Ectodermal cell (in vitro differentiated cells): ENCODE results near the gene LPP.

Experiments used
- H3K27ac ChIP-seq: 2 replicates; pipeline ENCODE4 v1.7.0; 2013; ENCODE audit warnings: mild to moderate bottlenecking, low read depth, low read length; ENCODE audit not compliant: insufficient read depth, poor library complexity, severe bottlenecking
- H3K27me3 ChIP-seq: 2 replicates; pipeline ENCODE4 v1.7.0; 2013; ENCODE audit warnings: mild to moderate bottlenecking, low read length; ENCODE audit not compliant: insufficient read depth, control insufficient read depth, poor library complexity, severe bottlenecking
- H3K36me3 ChIP-seq: one replicate; pipeline ENCODE4 v1.7.0; 2013; ENCODE audit warnings: low read length; ENCODE audit not compliant: control insufficient read depth, insufficient read depth
- H3K4me1 ChIP-seq: one replicate; pipeline ENCODE4 v1.7.0; 2013; ENCODE audit warnings: low read length; ENCODE audit not compliant: control insufficient read depth, insufficient read depth
- H3K4me3 ChIP-seq: 2 replicates; pipeline ENCODE4 v1.7.0; 2013; ENCODE audit warnings: low read depth, low read length, control low read depth; ENCODE audit not compliant: insufficient read depth
- H3K9me3 ChIP-seq: 2 replicates; pipeline ENCODE4 v1.7.0; 2013; ENCODE audit warnings: mild to moderate bottlenecking, low read length, moderate library complexity; ENCODE audit not compliant: control insufficient read depth
- WGBS, 2 experiments: methylation state at CpG; one replicate each; pipeline ENCODE4 v1.1.7; 2013; ENCODE audit warnings: missing lambda C conversion rate in 2 of 2; 5-methylcytosine and 5-hydroxymethylcytosine counted together

The LPP gene

GRCh38 chr3:188349351-188349901 is 195.5 kb downstream of the LPP start:
- Histone ChIP-seq H3K27me3 (no peaks in the 10 kb centered on the region), H3K27ac (no peak overlapping the region), H3K9me3 (no peaks in the 10 kb centered on the region), H3K36me3 (no peaks in the 10 kb centered on the region), H3K4me1 (no peaks in the 10 kb centered on the region), H3K4me3 (no peak overlapping the region)
- 80 to 82% methylated on average over 7 of the region's 7 CpGs for WGBS, 2 experiments

GRCh38 chr3:188349933-188350332 is 196.0 kb downstream of the LPP start:
- Histone ChIP-seq H3K4me1 (no peaks in the 10 kb centered on the region), H3K4me3 (no peak overlapping the region), H3K27ac (no peak overlapping the region), H3K36me3 (no peaks in the 10 kb centered on the region), H3K9me3 (no peaks in the 10 kb centered on the region), H3K27me3 (no peaks in the 10 kb centered on the region)
- WGBS, 2 experiments: 50 to 73% methylated on average over 2 to 4 of the region's 4 CpGs

- Histone ChIP-seq H3K27ac (no peak overlapping the region), H3K4me3 (no peak overlapping the region), H3K36me3 (no peaks in the 10 kb centered on the region), H3K9me3 (no peaks in the 10 kb centered on the region), H3K4me1 (no peaks in the 10 kb centered on the region), H3K27me3 (no peaks in the 10 kb centered on the region)
- WGBS, 2 experiments: 86 to 100% methylated on average over 1 to 2 of the region's 2 CpGs
Observed at GRCh38 chr3:188350961-188351360, 197.0 kb downstream of the LPP start.

GRCh38 chr3:188351648-188352047 is 197.7 kb downstream of the LPP start:
- H3K27me3 ChIP-seq: no peaks in the 10 kb centered on the region
- no peak overlapping the region for H3K27ac ChIP-seq
- H3K9me3 ChIP-seq: no peaks in the 10 kb centered on the region
- no peak overlapping the region for H3K4me3 ChIP-seq
- WGBS, 2 experiments: 90 to 94% methylated on average over 7 of the region's 7 CpGs
- H3K4me1 ChIP-seq: no peaks in the 10 kb centered on the region
- no peaks in the 10 kb centered on the region for H3K36me3 ChIP-seq

GRCh38 chr3:188352196-188352927 is 198.4 kb downstream of the LPP start:
- Histone ChIP-seq H3K27me3 (no peaks in the 10 kb centered on the region), H3K4me1 (no peaks in the 10 kb centered on the region)

GRCh38 chr3:188353426-188353825 is 199.5 kb downstream of the LPP start:
- Histone ChIP-seq H3K36me3 (no peaks in the 10 kb centered on the region), H3K9me3 (no peaks in the 10 kb centered on the region), H3K27me3 (no peaks in the 10 kb centered on the region), H3K4me1 (no peaks in the 10 kb centered on the region), H3K27ac (no peak overlapping the region), H3K4me3 (no peak overlapping the region)
- 80 to 87% methylated on average over 1 of the region's 1 CpG for WGBS, 2 experiments

More at GRCh38 chr3:188352196-188352927, 198.4 kb downstream of the LPP start:
- Histone ChIP-seq H3K36me3 (no peaks in the 10 kb centered on the region), H3K27ac (no peak overlapping the region), H3K4me3 (no peak overlapping the region), H3K9me3 (no peaks in the 10 kb centered on the region)
- 92% methylated on average over 18 of the region's 18 CpGs for WGBS, 2 experiments

GRCh38 chr3:188358787-188359493 is 205.0 kb downstream of the LPP start:
- WGBS, 2 experiments: 92 to 93% methylated on average over 10 of the region's 10 CpGs

GRCh38 chr3:188360364-188360881 is 206.5 kb downstream of the LPP start:
- Histone ChIP-seq H3K27me3 (no peaks in the 10 kb centered on the region), H3K4me1 (peaks cover 3% of the 10 kb centered on the region), H3K4me3 (no peak overlapping the region), H3K27ac (no peak overlapping the region), H3K36me3 (no peaks in the 10 kb centered on the region), H3K9me3 (no peaks in the 10 kb centered on the region)
- WGBS, 2 experiments: 95 to 97% methylated on average over 3 of the region's 3 CpGs

More at GRCh38 chr3:188358787-188359493, 205.0 kb downstream of the LPP start:
- peaks cover 3% of the 10 kb centered on the region for H3K4me1 ChIP-seq
- no peaks in the 10 kb centered on the region for H3K27me3 ChIP-seq
- no peak overlapping the region for H3K27ac ChIP-seq
- H3K9me3 ChIP-seq: no peaks in the 10 kb centered on the region
- no peak overlapping the region for H3K4me3 ChIP-seq
- H3K36me3 ChIP-seq: no peaks in the 10 kb centered on the region

GRCh38 chr3:188361888-188362287 is 207.9 kb downstream of the LPP start:
- Histone ChIP-seq H3K27ac (no peak overlapping the region), H3K36me3 (no peaks in the 10 kb centered on the region), H3K4me3 (no peak overlapping the region), H3K27me3 (no peaks in the 10 kb centered on the region), H3K9me3 (no peaks in the 10 kb centered on the region), H3K4me1 (peaks cover 3% of the 10 kb centered on the region)
- 93 to 99% methylated on average over 7 of the region's 7 CpGs for WGBS, 2 experiments

- Histone ChIP-seq H3K27me3 (no peaks in the 10 kb centered on the region), H3K9me3 (no peaks in the 10 kb centered on the region), H3K4me3 (no peak overlapping the region), H3K36me3 (no peaks in the 10 kb centered on the region), H3K4me1 (peaks cover 3% of the 10 kb centered on the region), H3K27ac (no peak overlapping the region)
- WGBS, 2 experiments: 90 to 91% methylated on average over 9 to 10 of the region's 10 CpGs
Observed at GRCh38 chr3:188362405-188362831, 208.5 kb downstream of the LPP start.
